GM18951 (cell line): ENCODE data around the gene DBI.

ENCODE experiments used
- POLR2A ChIP-seq: IDR thresholded peaks from 4 replicates; pipeline ENCODE4 v1.6.1; 2011; ENCODE audit warnings: mild to moderate bottlenecking; ENCODE audit not compliant: insufficient read length, insufficient read depth; ENCODE audit errors: extremely low read depth
- in situ Hi-C: fragments of 300-500 bp; cut with MboI; formaldehyde crosslinking; loops from one replicate; pipeline ENCODE4 v1.12.0; 2022; ENCODE audit warnings: low sequenced_read_pairs, mixed read lengths, inconsistent platforms; ENCODE audit not compliant: unreplicated experiment

DBI gene

DNA sequence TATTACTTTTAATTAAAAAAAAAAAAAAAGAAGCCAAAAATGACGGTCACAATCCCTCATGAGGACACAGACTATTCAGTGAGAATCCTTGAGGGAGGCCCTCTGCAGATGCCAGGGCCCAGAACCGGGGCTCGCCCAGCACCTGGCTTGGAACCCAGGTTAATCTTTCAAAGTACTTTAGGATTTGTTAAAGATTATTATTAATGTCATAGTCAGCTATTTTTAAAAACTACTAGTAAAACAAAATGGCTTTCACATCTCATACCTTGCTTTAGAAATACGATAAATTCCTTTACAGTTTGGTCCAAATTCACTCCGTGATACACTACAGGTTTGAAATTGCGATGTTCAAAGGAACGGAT, 27.2 kb upstream of the DBI start:
- in situ Hi-C loops: no loop called here
- TF ChIP-seq POLR2A: no peak

DNA sequence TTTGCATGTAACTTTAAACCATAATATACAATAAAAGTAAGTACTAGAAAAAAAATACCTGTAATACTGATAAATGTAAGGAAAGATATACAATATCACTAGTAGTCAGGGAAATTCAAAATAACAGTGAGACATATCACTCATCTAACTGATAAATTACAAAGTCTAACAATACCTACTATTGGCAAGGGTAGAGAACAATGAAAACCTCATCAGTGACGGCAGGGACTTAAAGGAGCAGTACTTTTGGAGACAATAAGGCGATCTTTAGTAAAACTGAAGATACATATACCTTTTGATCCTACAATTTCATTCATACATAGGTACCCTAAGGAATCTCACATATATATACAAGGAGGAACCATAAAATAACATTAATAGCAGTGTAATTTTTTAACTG, 25.1 kb upstream of the DBI start:
- no peak for TF ChIP-seq POLR2A
- in situ Hi-C loops: no loop called here

DNA sequence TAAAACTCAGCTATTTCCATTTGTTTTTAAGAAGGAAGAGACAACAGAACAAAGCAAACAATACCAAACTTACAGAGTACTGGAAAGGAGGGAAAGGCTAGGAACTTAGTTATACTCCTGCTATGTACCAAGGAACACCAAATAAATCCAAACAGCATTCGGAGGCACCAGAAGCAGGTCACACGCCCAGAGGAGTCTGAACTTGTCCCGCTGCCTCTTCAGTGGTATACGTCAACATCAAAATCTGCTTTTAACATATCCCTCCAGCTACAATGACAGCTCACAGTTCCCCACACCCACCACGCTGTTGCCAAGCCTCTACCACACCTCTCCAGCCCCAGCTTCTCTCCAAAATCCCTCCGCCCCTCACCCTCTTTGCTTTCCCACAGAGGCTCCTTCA, 17.5 kb upstream of the DBI start:
- in situ Hi-C loops: no loop called here
- TF ChIP-seq POLR2A: no peak

DNA sequence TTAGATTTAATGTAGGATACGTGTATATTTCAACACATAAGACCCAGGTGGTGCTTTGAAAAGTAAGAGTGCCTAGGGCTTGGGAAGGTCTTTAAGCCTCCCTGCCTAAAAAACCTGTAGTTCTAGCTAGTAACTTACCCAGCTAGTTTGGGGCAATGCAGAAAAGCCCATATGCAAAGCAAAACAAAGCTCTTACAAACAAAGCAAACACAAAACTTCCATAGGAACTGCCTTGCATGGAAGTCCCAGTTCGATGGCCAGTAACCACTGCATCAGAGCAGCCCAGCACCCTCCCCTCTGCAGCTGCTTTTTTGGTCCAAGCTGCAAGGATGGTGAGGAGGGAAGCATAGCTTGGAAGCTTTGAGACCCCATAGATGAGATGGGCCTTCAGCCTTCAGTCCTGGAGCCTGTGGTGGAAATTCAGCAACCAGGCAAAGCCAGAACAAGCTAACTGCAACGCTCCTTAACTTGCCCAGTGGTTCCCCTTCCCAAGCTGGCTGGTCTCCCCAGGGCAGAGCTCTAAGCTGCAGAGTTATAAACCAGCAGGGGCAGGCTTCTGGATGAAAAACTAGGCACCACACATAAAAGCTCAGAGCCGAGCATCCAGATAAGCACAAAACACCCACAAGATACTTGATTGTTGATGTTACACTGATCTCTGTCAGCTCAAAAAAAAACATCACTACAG, 16.3 kb upstream of the DBI start:
- in situ Hi-C loops: no loop called here
- no peak for TF ChIP-seq POLR2A

DNA sequence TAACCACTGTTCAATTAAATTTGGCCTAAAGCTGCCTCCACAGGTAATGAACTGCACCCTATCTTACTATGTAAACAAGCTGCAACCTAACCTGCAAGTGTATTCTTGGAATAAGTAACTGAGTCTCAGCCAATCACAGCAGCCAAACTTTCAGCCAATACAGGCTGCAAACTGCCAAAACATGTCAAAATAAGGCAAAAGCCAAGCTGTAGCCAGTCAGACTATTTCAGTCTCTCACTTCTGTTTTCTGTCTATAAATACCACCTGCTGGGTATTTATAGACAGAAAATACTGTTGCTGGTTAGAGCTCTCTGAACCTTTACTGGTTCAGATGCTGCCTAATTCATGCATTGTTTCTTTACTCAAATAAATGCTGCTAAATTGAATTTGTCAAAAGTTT, 14.4 kb upstream of the DBI start:
- in situ Hi-C loops: no loop called here
- TF ChIP-seq POLR2A: no peak

DNA sequence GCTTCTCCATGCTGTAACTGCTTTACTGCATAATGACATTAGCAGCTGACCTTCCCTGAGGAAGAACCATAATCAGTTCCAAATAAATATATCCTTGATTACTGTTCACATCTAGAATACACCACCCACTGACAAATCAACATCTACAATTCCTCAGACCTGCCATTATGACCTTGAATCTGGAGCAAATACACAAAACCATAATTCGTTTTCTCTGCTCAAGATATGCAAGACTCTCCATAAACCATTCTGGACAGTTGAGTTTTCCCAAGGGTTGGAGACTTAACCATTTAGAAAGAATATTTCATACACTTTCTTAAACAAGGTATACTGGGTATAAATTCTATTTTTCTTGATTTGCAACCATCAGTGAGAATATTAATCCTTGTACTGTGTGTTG, 11.9 kb upstream of the DBI start:
- no peak for TF ChIP-seq POLR2A

DNA sequence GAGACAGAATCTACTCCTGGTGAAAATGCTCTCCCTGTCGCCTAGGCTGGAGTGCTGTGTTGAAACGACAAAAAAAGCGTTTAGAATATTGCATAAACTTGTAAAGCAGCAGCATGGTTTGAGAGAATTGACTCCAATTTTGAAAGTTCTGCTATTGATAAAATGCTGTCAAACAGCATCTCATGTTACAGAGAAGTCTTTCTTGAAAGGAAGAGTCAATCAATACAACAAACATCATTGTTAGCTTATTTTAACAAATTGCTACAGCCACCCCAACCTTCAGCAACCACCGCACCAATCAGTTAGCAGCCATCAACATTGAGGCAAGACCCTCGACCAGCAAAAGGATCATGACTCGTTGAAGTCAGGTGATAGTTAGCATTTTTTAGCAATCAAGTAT, 7.0 kb upstream of the DBI start:
- in situ Hi-C loops: no loop called here
- no peak for TF ChIP-seq POLR2A

More for the DNA sequence above, 11.9 kb upstream of the DBI start:
- in situ Hi-C loops: no loop called here

DNA sequence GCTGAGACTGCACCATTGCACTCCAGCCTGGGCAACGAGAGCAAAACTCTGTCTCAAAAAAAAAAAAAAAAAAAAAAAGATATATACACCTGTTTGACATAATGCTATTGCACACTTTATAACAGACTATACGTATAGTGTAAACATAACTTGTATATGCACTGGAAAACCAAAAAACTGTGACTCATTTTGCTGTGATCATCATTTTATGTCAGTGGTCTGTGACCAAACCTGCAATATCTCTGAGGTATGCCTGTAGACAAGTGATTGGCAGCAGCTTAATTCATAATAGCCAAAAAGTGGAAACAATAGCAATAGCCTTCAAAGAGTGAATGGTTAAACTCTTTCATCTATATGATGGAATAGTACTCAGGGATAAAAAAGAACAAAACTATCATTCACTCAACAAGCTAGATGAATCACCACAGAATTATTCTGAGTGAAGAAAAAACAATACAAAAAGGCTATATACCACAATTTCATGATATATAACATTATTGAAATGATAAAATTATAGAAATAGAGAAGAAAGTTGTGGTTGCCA, 6.3 kb upstream of the DBI start:
- in situ Hi-C loops: no loop called here
- TF ChIP-seq POLR2A: no peak

DNA sequence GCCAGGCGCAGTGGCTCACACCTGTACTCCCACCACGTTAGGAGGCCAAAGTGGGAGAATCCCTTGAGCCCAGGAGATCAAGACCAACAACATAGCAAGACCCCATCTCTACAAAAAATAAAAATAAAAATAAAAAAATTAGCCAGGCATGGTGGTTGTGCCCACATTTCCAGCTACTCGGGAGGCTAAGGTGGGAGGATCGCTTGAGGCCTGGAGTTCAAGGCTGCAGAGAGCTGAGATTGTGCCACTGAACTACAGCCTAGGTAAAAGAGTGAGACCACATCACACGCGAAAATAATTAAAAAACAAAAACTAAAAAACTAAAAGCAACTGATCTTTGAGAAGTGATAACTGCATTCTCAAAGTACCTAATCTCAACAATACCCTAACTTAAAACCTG, 2.0 kb upstream of the DBI start:
- in situ Hi-C loops: no loop called here
- no peak for TF ChIP-seq POLR2A

DNA sequence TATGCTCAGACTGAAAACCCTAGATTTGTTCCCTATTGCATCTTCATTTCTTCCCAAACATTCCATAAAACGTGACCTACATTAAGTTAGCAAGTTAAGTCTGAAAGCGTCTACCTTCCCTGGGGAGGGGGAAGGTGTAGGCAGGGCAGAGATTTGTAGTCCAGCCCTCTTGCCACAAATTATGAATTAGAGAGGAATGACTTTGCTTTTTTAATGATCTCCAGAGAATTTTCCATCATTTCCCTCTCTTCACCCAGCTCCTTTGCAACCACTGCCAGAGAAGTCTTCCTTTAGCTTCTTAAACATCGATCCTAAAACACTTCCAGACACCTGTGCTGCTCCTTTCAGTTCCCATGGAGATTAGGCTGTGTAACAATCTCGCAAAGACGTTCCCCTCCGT, 1.3 kb upstream of the DBI start:
- in situ Hi-C loops: no loop called here
- no peak for TF ChIP-seq POLR2A

DNA sequence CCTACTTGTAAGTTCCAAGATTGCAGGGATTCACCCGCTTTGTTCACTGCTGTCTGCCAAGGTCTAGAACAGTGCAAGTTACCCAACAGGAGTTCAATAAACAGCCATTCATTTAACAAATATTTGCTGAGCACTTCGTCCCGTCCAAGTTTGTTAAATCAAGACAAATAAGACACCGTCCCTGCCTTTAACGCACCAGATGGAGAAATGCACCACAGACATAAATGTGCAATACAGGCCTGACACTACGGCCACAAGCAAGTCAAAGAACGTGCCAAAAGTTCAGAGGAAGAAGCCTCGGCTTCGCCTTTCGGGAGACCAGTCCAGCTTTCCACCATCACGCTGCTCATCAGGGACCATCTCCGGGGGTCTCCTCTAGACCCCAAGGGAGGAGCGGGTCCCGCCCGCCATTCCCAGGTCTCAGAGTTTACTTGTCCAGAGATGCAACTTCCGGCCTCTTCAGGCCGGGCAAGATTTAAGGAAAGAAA, 572 bp upstream of the DBI start:
- TF ChIP-seq POLR2A: no peak
- in situ Hi-C loops: no loop called here

DNA sequence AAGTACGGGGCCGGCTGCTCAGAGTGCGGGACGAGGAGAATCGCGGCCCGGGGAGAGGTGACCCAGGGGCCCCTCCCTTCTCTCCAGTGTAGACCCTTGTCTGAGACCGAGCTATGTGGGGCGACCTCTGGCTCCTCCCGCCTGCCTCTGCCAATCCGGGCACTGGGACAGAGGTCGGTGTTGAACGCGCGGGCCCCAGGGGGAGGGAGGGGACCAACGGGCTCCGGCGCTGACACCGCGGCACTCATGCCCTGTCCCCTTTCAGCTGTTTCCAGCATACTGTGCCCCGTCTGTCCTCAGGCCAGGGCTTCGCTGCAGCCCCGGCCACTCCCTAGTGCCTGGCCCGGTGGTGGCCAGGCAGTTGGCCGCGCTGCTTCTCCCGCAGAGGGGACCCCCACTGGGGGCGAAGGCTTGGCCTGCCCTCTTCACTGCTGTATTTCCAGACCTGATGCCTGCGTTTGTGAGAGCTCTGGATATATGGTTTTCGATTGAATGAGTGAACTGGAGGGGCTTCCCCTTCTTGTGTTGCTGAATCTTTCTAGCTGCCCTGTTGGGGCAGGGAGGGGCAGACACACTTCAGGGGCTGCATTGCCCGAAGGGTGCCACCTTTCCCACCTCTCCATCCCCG, 809 bp downstream of the DBI start:
- in situ Hi-C loops: no loop called here
- no peak for TF ChIP-seq POLR2A

DNA sequence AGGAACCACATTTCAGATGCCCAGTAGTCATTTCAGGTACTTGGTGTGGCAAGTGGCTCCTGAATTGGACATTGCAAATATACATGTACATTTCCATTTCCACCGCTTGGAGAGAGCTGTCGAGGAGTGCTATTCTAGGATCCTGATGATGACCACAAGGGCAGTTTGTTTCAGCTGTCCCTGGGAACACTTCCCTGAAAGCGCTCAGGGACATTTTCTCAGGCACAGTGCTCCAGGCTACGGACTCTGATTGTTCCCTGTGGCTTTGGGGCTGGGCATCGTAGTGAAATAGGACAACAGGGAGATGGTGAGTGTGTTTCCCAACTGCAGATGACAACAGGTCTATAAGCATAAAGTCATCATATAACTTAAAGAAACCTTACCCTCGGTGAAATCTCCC, 3.1 kb downstream of the DBI start:
- no peak for TF ChIP-seq POLR2A
- in situ Hi-C loops: no loop called here

DNA sequence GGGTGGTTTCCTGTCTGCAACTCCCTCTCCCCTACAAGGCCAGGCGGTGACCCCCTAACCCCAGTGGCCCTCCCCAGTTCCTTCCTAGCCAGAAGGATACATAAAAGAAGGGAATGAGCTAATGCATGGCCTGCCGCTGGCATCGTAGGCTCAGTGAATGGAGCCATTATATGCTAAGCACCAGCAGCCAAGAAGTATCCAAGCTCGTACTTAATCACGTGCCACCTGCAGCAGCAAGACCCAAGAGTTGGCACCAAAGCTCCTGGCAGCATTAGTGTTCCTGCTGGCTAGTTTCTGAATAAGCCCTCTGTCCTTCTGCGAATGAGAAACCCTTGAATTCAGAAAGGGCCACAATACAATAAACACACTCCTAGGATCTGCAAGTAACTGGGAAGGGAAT, 4.3 kb downstream of the DBI start:
- TF ChIP-seq POLR2A: no peak
- in situ Hi-C loops: no loop called here
